Midbrain (tissue), 1 donor: ENCODE results near the gene PCOLCE2.

Source experiments
- DNase-seq: peaks from one replicate; lab custom pipeline; 2025; lab: John Stamatoyannopoulos, UW

PCOLCE2 gene, protein sequence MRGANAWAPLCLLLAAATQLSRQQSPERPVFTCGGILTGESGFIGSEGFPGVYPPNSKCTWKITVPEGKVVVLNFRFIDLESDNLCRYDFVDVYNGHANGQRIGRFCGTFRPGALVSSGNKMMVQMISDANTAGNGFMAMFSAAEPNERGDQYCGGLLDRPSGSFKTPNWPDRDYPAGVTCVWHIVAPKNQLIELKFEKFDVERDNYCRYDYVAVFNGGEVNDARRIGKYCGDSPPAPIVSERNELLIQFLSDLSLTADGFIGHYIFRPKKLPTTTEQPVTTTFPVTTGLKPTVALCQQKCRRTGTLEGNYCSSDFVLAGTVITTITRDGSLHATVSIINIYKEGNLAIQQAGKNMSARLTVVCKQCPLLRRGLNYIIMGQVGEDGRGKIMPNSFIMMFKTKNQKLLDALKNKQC

DNA sequence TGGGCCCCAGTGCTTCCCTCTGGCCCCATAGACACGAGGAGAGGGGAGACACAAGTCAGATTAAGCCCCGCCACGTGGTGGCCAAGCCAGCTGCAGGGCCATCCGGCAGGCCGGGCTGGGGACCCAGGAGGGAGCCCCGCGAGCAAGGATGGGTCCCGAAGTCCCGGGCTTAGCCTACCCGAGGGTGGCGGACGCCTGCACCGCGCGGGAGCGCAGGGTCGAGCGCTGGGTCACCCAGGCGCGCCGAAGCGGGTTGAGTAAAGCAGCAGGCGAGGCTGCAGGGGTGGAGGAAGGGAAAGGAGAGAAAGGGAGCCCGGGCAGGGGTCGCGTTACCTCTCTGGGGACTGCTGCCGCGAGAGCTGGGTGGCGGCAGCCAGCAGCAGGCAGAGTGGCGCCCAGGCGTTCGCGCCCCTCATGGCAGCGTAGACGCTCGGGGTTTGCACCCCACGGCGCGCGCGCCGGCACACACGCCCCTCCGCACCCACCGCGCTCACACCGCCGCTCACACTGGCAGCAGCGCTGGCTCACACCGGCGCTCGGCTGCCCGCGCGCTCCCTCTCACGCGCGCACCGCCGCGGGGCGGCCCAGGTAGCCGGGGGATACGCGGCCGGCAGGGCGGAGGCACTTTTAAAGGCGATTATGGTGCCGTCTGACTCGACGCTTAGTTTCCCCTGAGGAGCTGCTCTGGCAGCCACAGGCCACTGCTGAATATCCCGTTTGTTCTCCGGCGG lies at the start of gene PCOLCE2:
Gene PCOLCE2, minus strand, starts transcription at position 603 of the 731 bp plus-strand sequence. Its CDS starts 187 bp downstream, at position 416.
- no peak for DNase-seq

DNA sequence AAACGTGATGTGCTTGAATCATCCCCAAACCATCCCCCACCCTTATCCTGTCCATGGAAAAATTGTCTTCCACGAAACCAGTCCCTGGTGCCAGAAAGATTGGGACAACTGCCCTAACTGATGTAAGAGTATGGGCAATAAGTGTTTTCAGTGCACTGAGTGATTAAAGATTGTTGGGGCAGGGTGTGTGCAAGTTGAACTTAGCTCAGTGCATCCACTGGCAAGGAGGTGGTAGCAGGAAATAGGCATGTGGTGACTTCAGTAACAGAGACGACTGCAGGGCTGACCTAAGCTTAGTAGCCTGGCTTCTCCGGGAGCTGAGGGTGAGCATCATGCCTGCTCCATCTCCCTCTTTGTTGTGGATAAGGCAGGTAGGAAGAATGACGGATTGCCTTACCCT lies 47.1 kb upstream of the PCOLCE2 start:
- no peak for DNase-seq

DNA sequence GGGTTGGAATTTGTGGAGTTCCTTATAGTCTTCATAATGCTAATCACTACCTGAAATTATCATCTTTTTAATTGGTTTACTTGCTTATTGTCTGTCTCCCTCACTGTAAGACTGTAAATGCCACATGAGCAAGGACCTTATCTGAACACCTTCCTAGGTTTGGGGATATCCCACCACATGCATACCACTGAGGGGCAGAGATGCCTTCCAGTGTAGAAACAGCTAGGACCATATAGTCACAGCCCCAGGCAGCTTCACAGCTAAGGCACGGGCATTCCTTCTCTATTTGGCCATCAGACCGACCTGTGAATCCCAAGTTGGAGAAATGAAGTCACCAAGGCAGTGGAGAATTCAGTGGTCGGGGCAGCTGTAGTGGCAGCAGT lies 46.0 kb upstream of the PCOLCE2 start:
- no peak for DNase-seq

DNA sequence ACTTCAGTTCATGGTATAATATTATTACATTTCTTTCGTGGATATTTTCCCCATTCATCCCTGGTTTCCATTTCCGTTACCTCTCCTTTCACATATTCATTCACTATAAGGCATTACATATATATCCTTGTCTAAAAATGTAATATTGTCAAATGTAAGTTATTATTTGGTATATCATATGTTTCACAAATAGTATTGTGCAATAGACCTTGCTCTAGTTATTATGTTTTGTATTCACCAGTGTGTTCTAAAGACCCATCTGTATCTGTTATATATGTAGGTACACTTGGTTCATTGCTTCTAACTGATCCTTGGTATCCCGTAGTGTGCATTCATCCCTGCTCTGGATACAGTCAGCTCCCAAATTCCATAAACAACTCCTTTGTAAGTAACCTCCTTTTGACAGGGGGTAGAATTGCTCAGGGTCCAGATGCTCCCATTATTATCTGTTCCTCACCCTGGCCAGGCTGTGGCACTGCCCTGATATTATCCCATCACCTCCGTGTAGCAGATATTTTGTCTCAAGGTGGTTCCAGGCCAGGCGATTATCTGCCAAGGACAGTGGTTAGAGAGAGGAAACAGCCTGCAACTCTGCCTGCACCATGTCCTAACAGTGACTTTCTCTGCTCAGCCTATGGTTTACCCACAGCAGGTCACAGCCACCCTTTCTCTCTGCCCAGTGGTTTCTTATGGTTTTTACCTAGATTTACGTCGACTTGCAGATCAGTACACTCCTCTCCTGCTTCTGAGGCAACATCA lies 45.4 kb upstream of the PCOLCE2 start:
- no peak for DNase-seq

DNA sequence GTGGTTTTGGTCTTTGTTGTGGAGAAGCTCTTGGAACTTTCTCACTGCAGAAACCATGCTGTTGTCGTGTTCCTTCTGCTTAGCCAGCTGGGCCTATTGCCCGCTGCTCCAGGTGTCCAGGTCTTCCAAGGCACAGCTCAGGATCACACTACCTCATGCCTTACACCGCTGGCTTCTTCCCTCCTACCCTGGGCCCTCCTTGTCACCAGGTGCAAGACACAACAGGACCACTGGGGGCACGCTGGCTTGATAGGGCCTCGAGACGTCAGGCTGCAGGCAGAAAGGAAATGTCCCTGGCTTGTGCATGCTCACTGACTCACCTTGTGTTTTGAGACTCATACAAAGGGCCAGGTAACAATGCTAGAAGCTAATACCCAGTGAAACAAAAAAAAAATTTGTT lies 42.3 kb upstream of the PCOLCE2 start:
- no peak for DNase-seq

DNA sequence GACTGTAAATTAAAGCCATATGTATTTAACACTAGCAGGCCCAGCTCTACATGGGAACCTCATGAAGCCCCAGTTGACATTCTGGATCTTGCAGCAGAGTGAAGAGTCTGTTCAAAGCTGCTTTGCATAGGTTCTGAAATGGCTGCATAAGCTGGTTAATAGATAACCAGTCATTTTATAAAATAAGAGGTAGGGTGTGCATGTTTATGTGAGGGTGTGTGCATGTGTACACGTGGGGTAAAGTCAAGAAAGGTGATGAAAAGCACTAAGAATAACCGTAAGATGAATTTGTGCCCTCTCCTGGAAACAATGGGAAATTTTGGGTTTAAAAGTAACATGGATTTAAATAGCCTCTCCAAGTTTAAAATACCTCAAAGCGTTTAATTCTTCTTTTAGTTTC lies 41.6 kb upstream of the PCOLCE2 start:
- DNase-seq, result no peak

DNA sequence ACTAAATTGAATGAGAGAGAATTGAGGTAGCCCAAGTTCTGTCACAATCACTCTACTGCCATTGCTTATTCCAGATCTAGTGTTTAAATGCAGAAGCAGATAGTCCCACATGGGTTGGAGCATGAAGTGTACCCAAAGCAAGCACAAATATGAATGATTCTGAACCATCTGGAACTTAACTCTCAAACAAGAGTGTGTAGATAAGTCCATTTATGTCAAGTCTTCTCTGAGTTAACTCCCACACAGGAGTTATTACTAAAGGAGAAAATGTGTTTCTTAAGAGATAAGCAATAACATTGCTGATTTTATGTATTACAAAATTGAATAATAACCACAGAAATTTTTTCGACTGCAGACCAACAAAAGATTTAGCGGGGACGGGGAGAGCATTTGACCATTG lies 41.0 kb upstream of the PCOLCE2 start:
- DNase-seq, result no peak

DNA sequence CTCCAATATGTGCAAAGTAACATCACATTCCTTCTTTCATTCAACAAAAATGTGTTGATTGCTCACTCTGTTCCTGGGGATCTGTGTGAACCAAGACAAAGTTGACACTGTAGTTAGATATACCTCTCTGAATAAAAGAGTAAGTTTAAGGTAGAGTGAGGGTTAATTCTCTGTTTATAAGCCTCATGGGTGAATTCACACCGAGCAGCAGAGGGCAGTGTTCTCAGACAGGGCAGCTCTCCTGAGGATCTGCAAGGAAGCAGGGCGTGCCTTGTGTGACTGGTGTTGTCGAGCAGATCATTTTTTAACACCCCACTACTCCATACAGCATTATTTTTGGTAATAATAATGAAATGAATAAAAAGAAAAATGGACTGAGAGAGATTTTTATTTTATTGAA lies 40.2 kb upstream of the PCOLCE2 start:
- no peak for DNase-seq

DNA sequence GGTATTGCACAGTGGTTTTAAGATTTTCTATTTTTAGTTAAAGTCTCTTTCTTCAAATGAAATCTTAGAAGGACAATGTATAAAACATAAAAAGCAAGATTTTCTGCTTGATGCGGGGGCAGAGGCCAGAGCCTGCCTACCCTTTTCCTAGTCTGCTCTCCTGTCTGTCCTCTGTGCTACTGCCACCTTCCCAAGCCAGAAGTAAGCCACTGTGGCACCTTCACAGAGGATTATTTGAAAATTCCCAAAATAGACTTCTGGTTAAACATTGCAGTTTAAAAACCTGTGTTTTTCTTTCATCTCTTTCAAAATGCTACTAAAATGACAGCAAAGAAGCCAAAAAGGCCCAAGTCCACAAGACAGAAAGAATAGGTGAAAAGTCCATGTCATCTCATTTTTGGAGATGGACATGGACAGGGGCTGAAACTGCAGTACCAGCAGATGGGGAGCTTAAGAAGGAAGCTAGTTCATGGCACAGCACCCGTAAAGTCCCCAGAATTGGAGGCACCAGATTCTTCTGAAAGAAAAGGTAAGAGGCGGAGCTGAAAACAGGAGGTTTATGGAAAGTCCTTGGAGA lies 37.6 kb upstream of the PCOLCE2 start:
- DNase-seq, result no peak

DNA sequence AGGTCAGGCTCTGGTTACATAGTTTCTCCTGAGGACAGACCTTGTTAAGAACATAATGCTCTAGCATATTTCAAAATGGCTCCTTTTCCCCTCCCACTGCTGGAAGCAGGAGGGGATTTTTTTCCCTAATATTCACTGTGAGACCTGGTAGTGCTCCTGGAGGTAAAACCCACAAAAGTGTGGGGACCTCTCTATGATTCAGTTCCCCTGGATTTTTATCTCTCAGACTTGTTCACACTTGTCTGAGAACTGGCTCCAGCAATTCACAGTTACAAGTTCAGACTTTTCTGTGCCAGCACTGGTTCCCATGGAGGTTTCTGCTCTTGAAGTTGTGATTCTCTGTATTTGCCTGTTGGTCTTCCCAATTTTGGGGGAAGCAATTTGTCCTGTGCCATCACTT lies 36.3 kb upstream of the PCOLCE2 start:
- DNase-seq, result no peak

DNA sequence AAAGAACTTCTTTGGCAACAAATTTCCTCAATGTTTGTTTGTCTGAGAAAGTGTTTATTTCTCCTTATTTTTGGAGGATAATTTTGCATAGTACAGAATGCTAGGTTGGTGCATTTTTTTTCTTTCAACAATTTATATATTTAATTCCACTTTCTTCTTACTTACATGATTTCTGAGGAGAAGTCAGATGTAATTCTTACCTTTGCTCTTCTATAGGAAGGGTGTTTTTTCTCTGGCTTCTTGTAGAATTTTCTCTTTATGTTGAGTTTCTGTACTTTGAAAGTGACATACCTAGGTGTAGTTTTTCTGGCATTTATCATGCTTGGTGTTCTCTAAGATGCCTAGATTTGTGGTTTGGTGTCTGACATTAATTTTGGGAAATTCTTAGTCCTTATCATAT lies 34.8 kb upstream of the PCOLCE2 start:
- no peak for DNase-seq

DNA sequence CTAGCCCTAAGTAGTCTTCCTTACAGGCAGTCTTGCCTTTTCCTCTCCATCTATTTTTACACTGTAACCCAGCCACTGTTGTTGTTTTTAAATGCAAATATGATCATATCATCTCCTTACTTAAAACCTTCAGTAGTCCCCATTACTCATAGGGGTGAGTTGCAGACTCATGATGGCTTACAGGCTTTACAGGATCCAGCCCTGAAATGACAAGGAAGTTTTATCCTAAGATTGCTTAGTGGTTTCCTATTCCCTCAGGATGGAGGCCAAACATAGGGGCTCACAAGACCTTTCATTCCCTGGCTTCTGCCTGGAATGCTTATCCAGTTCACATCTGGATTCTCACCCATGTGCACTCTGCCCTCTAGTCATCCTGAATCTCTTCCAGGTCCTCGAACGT lies 27.7 kb upstream of the PCOLCE2 start:
- no peak for DNase-seq

DNA sequence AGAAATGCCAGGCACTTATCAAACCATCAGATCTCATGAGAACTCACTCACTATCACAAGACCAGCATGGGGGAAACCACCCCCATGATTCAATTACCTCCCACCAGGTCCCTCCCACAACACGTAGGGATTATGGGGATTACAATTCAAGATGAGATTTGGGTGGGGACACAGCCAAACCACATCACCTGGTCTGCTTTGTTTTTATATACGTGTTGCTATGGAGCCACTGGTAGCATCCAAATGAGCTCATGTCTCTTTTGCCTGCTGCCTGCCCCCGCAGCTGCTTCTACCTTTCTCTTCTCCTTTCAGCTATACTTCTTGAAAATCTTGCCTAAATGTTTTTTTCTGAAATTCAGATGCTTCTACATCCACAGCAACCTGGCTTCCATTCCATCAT lies 26.8 kb upstream of the PCOLCE2 start:
- no peak for DNase-seq

DNA sequence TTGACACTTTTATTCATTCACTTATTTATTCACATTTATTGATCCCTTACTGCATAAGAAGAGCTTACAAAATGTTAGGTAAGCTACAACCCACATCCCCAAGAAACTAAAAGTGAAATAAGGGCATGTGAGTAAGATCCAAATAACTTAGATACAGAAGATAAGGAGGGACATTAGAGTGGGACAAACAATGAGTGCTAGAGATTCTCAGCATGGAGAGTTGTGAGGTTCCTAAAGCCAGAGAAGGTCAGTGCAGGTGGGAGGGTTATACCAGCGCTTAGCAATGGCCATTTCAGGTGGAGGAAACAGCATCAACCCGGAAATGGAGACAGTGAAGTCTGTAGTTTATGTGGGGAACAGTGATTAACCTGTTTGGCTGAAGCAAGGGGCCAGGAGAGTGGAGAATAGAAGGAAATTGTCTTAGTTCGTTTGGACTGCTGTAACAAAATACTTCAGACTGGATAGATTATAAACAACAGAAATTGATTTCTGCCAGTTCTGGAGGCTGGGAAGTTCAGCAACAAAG lies 25.5 kb upstream of the PCOLCE2 start:
- DNase-seq, result no peak

DNA sequence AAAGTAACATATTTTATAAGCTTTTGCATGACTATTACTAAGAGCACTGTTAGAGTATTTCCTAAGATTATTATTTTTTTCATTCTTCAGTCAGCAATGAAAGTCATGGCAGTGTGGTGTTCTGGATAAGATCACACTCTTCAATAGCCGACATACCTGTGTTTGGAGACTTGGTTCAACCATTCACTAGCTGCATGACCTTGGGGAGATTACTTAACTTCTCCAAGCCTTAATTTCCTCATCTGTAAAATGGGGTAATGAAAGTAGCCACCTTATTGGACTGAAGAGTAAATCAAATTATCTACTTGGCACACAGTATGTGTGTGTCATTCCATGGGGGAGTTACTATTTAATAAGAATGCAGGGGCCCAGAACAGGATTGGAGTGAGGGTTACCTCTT lies 24.5 kb upstream of the PCOLCE2 start:
- no peak for DNase-seq

DNA sequence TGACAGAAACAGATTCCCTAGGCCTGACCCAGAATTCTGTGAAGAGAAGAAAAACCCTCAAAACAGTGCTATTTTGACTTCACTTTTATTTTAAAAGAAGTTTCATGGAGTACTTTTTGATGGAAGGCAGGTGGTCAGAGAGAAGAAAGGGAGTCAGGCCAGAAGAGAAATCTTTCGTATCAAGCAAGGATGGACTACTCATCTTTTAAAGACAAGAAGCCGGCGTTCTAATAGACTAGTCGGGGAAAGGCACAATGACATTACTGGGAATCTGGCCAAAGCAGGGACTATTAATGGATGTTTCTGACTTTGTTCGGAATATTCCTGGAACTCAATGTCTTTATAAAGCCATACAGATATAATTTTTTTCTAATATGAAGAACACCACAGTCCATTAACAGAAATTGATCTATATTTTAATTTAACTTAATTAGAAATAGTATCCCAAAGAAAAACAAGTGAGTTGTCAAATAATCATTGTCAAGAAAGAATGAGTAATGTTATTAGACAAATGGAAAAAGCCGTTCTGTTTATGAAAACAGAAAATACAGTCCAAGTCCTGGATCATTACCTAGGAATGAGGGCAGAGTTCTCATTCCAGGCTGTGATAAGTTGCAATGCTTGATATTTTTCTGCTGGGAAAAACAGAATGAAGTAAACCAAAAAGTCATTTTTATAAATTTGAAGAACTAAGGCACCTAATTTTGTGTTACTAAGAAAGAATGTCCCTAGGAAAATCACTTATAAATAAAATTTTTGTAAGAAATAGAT lies 23.7 kb upstream of the PCOLCE2 start:
- no peak for DNase-seq

DNA sequence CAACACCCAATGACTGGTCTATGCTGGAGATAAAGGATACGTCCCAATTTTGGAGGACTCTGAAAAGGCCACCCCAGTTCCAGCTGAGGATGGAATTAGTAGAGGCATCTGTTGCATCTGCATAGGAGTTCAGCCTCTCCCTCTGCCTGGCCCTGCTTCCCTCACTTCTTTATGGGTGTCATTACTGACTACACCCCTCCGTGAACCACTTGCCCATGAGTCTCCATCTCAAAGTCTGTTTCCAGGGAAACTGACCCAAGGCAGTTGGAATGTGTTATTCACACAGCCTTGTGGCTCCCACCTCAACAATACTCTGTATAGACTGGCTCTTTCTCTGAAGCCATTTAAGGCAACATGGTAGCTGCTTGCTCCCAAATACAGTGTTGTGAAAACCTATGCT lies 21.4 kb upstream of the PCOLCE2 start:
- DNase-seq, result no peak

DNA sequence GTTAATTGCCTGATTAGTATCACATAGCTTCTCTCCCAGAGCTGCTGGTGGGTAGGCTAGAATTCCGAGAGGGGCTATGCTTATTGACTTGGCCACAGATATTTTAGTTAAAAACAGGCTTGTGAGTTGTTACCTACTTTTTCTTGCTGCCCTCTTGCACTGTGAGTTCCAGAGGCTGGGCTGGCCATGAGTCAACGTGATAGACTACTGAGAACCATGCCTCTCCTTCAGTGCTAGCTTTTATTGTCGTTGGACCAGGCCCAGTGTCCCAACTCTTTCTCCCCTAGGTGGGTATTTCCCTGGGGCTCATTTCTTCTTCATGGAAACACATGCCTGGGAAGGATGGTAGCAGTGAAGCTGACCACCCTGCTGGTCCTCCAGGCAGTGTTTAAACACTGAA lies 20.4 kb upstream of the PCOLCE2 start:
- DNase-seq, result no peak

DNA sequence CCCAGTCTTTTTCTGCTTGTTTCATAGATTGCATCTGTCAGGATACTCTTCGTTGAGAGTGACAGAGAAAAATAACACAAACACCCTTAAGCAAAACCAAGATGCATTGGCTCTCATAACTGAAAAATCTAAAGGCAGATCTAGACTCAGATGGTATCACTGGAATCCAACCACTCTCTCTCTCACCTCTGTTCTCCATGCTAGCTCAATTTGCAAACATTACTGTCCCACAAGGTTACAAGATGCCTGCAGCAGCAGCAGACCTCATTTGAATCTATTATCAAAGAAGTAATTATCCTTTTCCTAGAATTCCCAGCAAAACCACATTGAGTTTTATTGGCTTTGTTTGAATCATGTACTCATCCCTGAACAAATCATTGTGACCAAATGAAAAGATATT lies 19.1 kb upstream of the PCOLCE2 start:
- DNase-seq, result no peak

DNA sequence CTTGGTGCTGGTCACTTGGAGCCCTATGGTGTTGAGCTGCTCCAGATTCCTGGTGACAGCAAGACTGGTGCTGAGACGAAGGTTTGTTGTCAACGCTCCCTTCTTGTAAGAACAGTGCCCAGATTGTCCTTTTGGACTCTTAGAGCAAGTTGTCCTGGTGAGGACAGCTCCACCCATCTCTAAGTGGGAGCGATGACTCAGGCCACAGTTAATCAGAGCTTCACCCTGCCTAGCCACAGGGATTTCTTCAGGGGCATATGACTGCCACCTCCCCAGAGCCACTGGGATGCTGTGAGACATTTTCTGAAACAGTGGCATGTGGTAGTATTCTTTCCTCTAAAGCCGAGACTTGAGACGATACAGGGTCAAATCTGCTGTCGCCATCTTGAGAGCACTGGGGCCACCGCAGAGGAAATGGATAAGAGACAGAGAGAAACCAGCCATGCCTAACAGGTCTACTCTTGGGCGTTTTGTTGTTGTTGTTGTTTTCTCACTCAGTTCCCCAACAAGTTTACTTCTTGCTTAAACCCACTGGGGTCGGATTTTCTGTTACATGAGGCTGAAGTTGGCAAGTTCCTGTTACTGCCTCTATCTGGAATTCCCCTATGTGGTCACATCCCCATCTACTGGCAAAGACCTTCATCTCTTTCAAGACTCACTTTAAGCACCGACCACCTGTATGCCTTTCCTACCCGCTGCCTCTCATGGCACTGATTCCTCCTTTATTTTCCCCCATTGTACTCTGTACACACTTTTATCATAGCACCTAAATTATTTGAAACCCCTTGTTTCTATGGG lies 16.0 kb upstream of the PCOLCE2 start:
- no peak for DNase-seq

DNA sequence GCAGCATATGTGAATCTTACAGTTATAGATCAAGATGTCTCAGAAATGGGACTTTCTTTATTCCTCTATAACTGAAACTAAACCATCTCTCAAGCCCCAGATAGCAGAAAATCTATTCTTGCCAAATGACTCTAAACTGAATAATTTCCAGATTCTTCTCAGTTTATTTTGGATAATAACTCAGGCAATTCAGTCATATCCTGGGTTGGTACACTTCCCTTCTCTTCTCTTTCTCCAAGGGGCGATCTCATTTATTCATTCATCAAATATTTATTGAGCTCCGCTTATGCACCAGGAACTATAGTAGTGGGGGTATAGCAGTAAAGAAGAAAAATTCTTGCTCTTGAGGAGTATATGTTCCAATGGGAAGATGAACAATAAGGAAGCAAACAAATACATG lies 13.5 kb upstream of the PCOLCE2 start:
- no peak for DNase-seq
